HG03432 (cell line): ENCODE results near the gene PROCR.
"Not testable (repeated sequence)": the region's sequence is repeated elsewhere in the genome, so short reads cannot be mapped to it uniquely, and the experiment has no call there.

Experiments used
- ATAC-seq: cut with Tn5 transposase; IDR thresholded peaks from one replicate; pipeline ENCODE4 v1.9.1; 2021; ENCODE audit warnings: mild to moderate bottlenecking, moderate library complexity; ENCODE audit not compliant: unreplicated experiment

PROCR gene

GRCh38 chr20:35164531-35164930, 7.3 kb upstream of the PROCR start:
- not testable (repeated sequence) for ATAC-seq

DNA sequence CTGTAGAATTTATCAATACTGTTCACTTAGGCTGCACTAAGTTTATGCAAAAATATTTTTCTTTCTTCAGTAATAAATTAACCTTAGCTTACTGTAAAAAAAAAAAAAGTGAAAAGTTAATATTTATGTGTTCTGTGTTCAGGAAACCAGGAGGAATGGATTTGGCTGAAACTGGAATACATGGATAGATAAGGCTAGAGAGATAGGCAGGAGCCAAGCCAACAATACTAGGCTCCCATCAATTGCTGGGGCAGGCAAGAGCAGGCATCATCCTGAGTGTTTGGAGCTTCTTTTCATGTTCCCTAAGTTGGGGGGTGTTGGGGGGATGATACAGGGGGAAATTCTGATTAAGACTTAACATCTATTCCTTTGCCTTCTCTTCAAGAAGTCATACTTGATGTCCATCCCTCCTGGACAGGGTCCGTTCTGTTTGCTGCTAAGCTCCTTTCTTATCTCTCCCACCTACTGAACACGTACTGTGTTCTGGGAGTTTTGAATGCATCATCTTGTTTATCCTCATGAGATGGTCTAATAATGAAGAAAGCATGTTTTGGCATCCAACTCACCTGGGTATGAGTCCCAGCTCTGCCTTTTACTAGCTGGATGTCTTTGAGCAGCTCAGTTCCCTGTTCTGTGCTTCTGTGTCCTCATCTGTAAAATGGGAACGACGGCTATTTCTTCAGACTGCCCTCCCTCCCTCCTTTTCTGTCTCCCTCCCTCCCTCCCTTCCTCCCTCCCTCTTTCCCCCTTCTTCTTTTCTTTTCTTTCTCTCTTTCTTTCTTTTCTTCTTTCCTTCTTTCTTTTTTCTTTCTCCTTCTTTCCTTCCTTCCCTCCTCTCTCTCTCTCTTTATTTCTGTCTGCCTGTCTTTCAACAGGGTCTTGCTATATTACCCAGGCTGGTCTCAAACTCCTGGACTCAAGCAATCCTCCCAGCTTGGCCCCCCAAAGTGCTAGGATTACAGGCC, 6.4 kb upstream of the PROCR start:
- ATAC-seq: no peak

DNA sequence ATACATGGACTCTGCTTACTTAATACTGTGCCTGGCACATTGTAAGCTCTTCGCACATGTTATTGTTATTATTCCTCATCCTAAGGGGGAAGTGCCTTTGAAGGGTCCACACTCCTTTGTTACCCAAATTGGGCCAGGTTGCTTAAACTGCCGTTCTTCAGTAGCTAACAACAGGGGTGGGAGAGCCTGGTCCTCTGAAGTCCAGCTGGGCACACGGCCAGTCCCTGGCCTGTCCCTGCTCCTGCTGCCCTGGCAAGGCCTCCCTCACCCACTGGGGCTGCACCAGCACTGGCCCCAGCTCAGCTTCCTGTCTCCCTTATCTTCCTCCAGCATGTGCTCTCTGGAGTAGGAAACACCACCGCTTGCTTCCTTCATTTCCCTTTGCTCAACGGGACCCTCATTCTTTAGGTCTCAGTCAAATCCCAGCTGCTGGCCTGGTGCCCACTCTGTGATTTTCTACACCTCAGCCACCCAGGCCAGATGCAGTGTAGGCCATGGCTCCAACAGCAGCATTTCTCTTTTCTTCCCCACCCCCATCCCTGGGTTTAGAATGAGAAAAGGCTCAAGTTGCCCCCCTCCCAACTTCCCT, 5.5 kb upstream of the PROCR start:
- ATAC-seq: no peak

DNA sequence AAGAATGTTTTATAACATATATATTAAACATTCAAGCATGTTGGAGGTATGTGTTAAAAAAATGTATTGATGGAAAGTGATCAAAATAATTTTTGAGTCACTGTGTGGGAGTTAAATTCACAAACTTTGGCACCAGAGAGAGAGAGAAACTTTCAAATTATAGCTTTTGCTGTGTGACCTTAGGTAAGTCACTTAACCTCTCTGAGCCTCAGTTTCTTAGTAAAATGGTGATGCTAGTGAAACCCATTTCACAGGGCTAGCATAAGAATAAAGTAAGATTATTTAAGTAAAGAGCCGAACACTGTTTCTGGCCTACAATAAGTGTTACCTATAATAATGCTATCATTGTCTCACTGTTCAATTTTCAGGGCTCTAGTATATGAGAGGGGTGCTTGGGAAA, 4.1 kb upstream of the PROCR start:
- ATAC-seq: no peak

DNA sequence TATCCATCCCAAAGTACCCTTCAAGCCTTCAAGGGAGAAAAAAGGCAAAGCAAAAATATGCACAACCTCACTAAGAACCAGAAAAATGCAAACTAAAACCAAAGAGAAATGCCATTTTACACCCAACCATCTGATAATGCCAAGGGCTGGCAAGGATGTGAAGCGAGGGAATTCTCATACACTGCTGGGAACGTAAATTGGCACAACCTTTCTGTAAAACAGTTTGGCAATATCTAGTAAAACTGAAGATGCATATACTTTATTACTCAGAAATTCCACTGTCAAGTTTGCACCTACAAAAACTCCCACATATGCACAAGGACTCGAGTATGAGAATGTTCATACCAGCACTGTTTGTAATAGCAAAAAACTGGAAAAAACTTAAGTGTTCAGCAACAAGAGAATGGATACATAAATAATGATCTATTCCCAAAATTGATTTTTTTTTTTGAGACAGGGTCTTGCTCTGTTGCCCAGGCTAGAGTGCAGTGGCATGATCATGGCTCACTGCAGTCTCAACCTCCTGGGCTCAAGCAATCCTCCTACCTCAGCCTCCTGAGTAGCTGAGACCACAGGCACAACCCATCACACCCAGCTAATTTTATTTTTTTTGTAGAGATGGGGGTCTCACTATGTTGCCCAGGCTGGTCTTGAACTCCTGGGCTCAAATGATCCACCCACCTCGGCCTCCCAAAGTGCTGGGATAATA, 3.0 kb upstream of the PROCR start:
- ATAC-seq: not testable (repeated sequence)

- ATAC-seq: no peak
Observed at GRCh38 chr20:35171438-35171752, 477 bp upstream of the PROCR start.

GRCh38 chr20:35172434-35172806, 548 bp downstream of the PROCR start:
- no peak for ATAC-seq

- ATAC-seq: no peak
Observed at GRCh38 chr20:35173576-35174192, 1.8 kb downstream of the PROCR start.

DNA sequence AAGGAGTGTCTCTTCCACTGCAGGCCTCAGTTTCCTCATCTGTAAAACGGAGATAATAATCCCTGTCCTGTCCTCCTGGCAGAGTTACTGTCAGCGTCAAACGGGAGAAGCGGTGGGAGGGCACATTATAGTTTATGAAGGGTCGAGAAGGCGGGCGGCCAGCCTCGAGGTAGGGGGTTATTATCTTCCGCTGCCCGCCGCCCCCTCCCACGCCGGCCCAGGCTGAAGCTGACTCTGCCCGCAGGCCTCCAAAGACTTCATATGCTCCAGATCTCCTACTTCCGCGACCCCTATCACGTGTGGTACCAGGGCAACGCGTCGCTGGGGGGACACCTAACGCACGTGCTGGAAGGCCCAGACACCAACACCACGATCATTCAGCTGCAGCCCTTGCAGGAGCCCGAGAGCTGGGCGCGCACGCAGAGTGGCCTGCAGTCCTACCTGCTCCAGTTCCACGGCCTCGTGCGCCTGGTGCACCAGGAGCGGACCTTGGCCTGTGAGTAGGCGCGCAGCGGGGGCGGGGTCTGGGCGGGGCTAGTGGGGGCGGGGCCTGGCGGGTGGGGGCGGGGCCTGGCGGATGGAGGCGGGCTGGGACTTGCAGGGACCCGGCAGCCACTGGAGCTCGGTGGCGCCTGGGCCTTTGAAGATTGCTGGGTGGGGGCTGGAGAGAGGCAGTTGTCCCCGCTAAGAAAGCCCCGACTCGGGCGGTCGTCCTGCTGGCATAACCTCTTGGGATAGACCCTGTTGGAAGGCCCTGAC, 2.8 kb downstream of the PROCR start:
- no peak for ATAC-seq

DNA sequence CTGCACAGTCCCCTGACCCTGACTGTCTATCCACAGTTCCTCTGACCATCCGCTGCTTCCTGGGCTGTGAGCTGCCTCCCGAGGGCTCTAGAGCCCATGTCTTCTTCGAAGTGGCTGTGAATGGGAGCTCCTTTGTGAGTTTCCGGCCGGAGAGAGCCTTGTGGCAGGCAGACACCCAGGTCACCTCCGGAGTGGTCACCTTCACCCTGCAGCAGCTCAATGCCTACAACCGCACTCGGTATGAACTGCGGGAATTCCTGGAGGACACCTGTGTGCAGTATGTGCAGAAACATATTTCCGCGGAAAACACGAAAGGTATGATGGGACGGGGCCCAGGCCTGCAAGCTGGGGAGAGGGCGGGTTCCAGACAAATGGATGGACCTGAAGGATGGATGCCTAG, 4.3 kb downstream of the PROCR start:
- no peak for ATAC-seq

DNA sequence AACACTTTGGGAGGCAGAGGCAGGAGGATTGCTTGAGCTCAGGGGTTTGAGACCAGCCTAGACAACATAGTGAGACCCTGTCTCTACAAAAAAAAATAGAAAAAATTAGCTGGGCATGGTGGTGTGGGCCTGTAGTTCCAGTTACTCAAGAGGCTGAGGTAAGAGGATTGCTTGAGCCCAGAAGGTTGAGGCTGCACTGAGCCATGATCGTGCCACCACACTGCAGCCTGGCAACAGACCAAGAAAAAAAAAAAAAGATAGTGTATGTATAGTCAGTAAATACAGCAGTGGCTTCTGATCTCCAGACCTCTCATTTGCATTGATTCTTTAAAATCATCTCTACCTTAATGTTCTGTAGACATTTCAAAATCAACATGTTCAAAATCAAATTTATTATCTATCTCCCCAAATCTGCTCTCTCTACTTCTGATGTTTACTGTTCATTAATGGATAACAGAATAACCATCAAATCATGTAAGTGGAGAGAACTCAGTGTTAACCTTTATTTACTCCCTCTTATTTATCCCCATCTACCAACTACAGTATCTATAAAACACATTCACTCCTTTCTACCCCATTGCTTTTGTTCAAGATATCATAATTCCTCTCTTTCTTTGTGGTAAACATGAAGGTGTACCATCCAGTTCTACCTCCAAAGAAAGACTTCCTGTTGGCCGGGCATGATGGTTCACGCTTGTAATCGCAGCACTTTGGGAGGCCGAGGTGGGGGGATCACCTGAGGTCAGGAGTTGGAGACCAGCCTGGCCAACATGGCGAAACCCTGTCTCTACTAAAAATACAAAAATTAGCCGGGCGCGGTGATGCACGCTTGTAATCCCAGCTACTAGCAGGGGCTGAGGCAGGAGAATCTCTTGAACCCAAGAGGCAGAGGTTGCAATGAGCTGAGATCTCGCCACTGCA, 7.7 kb downstream of the PROCR start:
- ATAC-seq: no peak

GRCh38 chr20:35180266-35180665, 8.4 kb downstream of the PROCR start:
- ATAC-seq: no peak

DNA sequence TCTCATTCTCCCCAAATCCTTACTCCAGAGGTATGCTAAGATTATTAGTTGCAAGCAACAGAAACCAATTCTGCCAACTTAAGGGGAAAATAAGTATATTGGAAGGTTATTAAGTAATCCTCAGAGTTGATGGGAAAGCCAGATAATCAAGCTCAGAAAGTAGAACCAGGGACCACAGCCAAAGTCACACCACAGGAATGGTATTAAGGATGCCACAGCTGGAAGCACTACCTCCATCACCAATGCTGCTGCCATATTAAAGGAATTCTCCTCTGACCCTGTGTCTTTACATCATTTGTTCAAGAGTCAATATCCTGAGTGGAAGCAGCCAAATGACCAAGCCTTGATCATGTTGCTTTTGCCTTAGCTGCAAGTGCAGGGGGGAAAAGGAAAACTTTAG, 9.9 kb downstream of the PROCR start:
- no peak for ATAC-seq

GRCh38 chr20:35186691-35187289, 14.9 kb downstream of the PROCR start:
- ATAC-seq: not testable (repeated sequence)

- no peak for ATAC-seq
Observed at GRCh38 chr20:35187584-35188190, 15.8 kb downstream of the PROCR start.

DNA sequence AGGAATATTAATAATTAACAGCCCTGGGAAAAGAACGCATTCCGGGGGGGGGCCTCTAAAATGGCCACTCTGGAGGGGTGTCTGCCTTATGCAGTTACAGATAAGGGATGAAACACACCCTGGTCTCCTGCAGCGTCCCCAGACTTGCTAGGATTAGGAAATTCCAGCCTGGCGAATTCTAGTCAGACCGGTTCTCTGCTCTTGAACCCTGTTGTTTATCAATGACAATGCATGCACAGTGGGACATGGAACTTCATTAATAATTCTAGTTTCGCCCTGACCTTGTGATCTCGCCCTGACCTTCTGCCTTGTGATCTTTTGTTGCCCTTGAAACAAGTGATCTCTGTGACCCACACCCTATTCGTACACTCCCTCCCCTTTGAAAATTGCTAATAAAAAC, 17.4 kb downstream of the PROCR start:
- ATAC-seq: not testable (repeated sequence)

DNA sequence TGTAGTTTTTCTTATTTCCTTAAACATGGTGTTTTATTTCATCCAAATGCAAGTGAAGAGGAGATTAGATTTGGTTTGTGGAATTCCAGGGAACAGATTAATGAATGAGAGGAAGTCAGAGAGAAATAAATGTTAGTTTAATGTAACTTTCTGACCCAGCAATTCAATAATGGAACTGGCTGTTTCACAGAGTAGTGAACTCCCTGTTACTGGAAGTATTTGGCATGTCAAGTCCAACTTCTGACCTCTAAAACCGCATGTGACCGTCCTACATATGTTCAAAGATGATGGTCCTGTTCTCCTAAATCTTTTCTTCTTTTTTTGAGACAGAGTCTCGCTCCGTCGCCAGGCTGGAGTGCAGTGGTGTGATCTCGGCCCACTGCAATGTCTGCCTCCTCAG, 18.7 kb downstream of the PROCR start:
- ATAC-seq: no peak

DNA sequence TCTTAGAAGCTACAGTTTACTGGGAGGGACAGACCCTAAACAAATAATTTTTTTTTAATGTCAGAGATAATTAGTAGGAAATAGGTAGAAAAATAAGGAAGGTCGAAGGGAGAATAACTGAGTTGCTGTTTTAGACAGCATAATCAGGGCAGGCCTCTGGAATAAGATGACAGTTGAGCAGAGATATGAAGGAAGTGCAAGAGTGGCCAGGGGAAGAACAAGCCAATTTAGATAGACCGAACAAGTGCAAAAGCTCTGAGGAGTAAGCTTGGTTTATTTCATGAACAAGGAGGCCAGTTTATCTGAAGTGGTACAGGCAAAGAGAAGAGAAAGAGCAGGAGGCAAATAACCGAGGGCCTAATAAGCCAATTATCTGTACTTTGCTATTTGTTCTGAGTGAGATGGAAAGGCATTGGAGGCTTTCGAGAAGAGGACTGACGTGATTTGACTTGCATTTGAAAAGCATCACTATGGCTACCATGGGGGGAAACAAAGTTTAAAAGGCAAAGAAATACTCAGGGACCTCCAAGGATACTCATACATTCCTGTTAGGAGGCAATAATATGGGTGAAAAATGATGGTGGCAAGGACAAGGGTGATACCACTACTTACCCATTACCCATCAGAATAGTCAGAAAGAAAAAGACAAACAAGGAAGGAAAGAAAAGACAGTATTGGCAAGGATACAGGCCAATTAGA, 19.7 kb downstream of the PROCR start:
- no peak for ATAC-seq
